ENCODE results near the gene CAB39.

GRCh38 chr2:230706966-230707365 is 5.7 kb upstream of the CAB39 start:
- TF ChIP-seq CTCF (conservative IDR thresholded peaks at IDR 0.05) (no peak), EZH2 (IDR thresholded peaks at IDR 0.05; ENCODE audit: low read depth) (no peak)

Measured in PC-9 (cell line).